ENCODE results near the gene CLIP1.

DNA sequence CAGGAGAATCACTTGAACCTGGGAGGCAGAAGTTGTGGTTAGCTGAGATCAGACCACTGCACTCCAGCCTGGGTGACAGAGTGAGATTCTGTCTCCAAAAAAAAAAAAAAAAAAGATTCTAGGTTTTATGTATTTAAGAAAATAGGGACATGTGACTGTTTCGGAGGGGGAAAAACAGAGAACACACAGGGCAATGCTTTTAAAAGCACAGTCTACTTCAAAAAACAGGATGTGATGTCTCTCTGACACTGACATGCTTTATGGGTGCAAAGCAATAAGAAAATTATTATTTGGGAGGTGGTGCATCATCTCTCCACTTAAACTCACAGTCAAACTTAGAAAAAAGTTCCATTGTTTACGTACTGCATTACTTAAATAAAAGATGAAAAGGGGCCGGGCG is 28.7 kb downstream of the CLIP1 start:
- TF ChIP-seq, protein P1, sequence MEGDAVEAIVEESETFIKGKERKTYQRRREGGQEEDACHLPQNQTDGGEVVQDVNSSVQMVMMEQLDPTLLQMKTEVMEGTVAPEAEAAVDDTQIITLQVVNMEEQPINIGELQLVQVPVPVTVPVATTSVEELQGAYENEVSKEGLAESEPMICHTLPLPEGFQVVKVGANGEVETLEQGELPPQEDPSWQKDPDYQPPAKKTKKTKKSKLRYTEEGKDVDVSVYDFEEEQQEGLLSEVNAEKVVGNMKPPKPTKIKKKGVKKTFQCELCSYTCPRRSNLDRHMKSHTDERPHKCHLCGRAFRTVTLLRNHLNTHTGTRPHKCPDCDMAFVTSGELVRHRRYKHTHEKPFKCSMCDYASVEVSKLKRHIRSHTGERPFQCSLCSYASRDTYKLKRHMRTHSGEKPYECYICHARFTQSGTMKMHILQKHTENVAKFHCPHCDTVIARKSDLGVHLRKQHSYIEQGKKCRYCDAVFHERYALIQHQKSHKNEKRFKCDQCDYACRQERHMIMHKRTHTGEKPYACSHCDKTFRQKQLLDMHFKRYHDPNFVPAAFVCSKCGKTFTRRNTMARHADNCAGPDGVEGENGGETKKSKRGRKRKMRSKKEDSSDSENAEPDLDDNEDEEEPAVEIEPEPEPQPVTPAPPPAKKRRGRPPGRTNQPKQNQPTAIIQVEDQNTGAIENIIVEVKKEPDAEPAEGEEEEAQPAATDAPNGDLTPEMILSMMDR (conservative IDR thresholded peaks at IDR 0.05; ENCODE audit: low read depth, low read length): no peak
- no peak for TF ChIP-seq EZH2 (IDR thresholded peaks at IDR 0.05; ENCODE audit: borderline replicate concordance, low read depth, low read length, poor library complexity, severe bottlenecking)

Measured in A673 (cell line).